Smooth muscle cell (in vitro differentiated cells): ENCODE results near the gene ADGRG1. TPM values are rescaled to one million over a fixed set of nuclear protein-coding genes. Genes with fewer than 3 reads are reported as not detected.

Source experiments
- DNase-seq: peaks from one replicate; lab custom pipeline; 2025; ENCODE audit not compliant: unreplicated experiment; lab: John Stamatoyannopoulos, UW
- H2AFZ ChIP-seq: fragments of 200-600 bp; sonication (generic); 2 replicates; pipeline ENCODE4 v1.6.0; 2016; ENCODE audit warnings: antibody characterized with exemption, low read depth, mild to moderate bottlenecking
- H3F3A ChIP-seq: fragments of 200-600 bp; sonication (generic); 2 replicates; pipeline ENCODE4 v1.6.0; 2017; ENCODE audit warnings: antibody characterized with exemption, low read depth
- H3K27ac ChIP-seq: fragments of 200-600 bp; sonication (generic); 2 replicates; pipeline ENCODE4 v1.5.1; 2016; ENCODE audit warnings: low read depth, mild to moderate bottlenecking
- H3K27me3 ChIP-seq: fragments of 200-600 bp; sonication (generic); 2 replicates; pipeline ENCODE4 v1.6.1; 2016; ENCODE audit warnings: low read depth, mild to moderate bottlenecking
- H3K36me3 ChIP-seq: fragments of 200-600 bp; sonication (generic); 2 replicates; pipeline ENCODE4 v1.5.1; 2016; ENCODE audit warnings: low read depth
- H3K4me1 ChIP-seq: fragments of 200-600 bp; sonication (generic); 2 replicates; pipeline ENCODE4 v1.5.1; 2016; ENCODE audit warnings: low read depth
- H3K4me2 ChIP-seq: fragments of 200-600 bp; sonication (generic); 2 replicates; pipeline ENCODE4 v1.6.0; 2016; ENCODE audit warnings: mild to moderate bottlenecking
- H3K4me3 ChIP-seq: fragments of 200-600 bp; sonication (generic); 2 replicates; pipeline ENCODE4 v1.5.1; 2016; ENCODE audit warnings: mild to moderate bottlenecking
- H3K79me2 ChIP-seq: fragments of 200-600 bp; sonication (generic); 2 replicates; pipeline ENCODE4 v1.6.0; 2016; ENCODE audit warnings: low read depth, mild to moderate bottlenecking
- H3K9ac ChIP-seq: fragments of 200-600 bp; sonication (generic); 2 replicates; pipeline ENCODE4 v1.6.0; 2016; ENCODE audit warnings: low read depth
- H3K9me3 ChIP-seq: fragments of 200-600 bp; sonication (generic); replicated peaks from 2 replicates; pipeline ENCODE4 v1.5.1; 2016; ENCODE audit warnings: low read depth
- H4K20me1 ChIP-seq: fragments of 200-600 bp; sonication (generic); 2 replicates; pipeline ENCODE4 v1.6.0; 2016; ENCODE audit warnings: low read depth
- CTCF ChIP-seq: fragments of 200-600 bp; sonication (generic); IDR thresholded peaks from 2 replicates; pipeline ENCODE4 v1.5.1; 2017; ENCODE audit warnings: borderline replicate concordance, mild to moderate bottlenecking, antibody characterized with exemption; ENCODE audit not compliant: insufficient read depth, poor library complexity, severe bottlenecking
- WGBS: methylation state at CpG from one replicate; pipeline ENCODE4 v1.1.7; 2016; ENCODE audit warnings: low lambda C conversion rate; 5-methylcytosine and 5-hydroxymethylcytosine counted together
- polyA plus RNA-seq: library from polyadenylated mRNA; unstranded; fragments of >200 nt; fragmentation: Nextera tagmentation; extraction: Ambion mirVana; gene quantifications from 2 replicates; pipeline ENCODE4 v1.2.1, GENCODE V29; 2016
- total RNA-seq: library from RNA; depleted of rRNA; stranded (reverse); fragments of >200 nt; gene quantifications from 2 replicates; pipeline ENCODE4 v1.2.3, GENCODE V29; 2014

The ADGRG1 gene
- total and polyA plus RNA-seq, 2 experiments from 2014 or later, result 15.3 to 32.0 TPM

- no peak for TF ChIP-seq CTCF
- Histone ChIP-seq H3K27ac (no peak overlapping the region), H3K4me3 (no peak overlapping the region), H3K4me2 (no peak overlapping the region), H3K4me1 (no peaks in the 10 kb centered on the region), H3K9ac (no peak overlapping the region), H3K79me2 (no peaks in the 10 kb centered on the region), H2AFZ (no peak overlapping the region), H3K27me3 (no peaks in the 10 kb centered on the region), H4K20me1 (peaks cover 19% of the 10 kb centered on the region), H3K36me3 (no peaks in the 10 kb centered on the region), H3F3A (no peaks in the 10 kb centered on the region), H3K9me3 (no peaks in the 10 kb centered on the region)
- 51% methylated on average over 24 of the region's 24 CpGs for WGBS
- DNase-seq, result no peak
Measured at GRCh38 chr16:57645691-57646387, 17.4 kb downstream of the ADGRG1 start.

- TF ChIP-seq CTCF, result no peak
- Histone ChIP-seq H3K9me3 (no peaks in the 10 kb centered on the region), H3K4me3 (no peak overlapping the region), H4K20me1 (peaks cover 19% of the 10 kb centered on the region), H3K79me2 (no peaks in the 10 kb centered on the region), H3K4me1 (no peaks in the 10 kb centered on the region), H3K4me2 (no peak overlapping the region), H3K27ac (no peak overlapping the region), H3K9ac (no peak overlapping the region), H3K36me3 (no peaks in the 10 kb centered on the region), H3F3A (no peaks in the 10 kb centered on the region), H2AFZ (no peak overlapping the region), H3K27me3 (no peaks in the 10 kb centered on the region)
- DNase-seq, result no peak
- 94% methylated on average over 14 of the region's 14 CpGs for WGBS
Measured at GRCh38 chr16:57646388-57647039, 18.1 kb downstream of the ADGRG1 start.

- WGBS, result 67% methylated on average over 9 of the region's 10 CpGs
- no peaks in the 10 kb centered on the region for H3K9me3 ChIP-seq
Measured at GRCh38 chr16:57647136-57647875, 18.9 kb downstream of the ADGRG1 start.

More at GRCh38 chr16:57647136-57647875, 18.9 kb downstream of the ADGRG1 start:
- H3F3A ChIP-seq, result no peaks in the 10 kb centered on the region
- no peak overlapping the region for H3K9ac ChIP-seq
- no peaks in the 10 kb centered on the region for H3K4me1 ChIP-seq
- H3K79me2 ChIP-seq, result no peaks in the 10 kb centered on the region
- no peaks in the 10 kb centered on the region for H3K27me3 ChIP-seq
- TF ChIP-seq CTCF, result no peak
- no peak overlapping the region for H3K4me3 ChIP-seq
- H3K4me2 ChIP-seq, result no peak overlapping the region
- no peaks in the 10 kb centered on the region for H3K36me3 ChIP-seq
- H2AFZ ChIP-seq, result no peak overlapping the region
- H4K20me1 ChIP-seq, result peaks cover 19% of the 10 kb centered on the region
- H3K27ac ChIP-seq, result no peak overlapping the region
- DNase-seq, result no peak
